Measurements from ENCODE around the gene CCDC136.

Gene CCDC136

GRCh38 chr7:128833148-128833945 is 41.6 kb downstream of the CCDC136 start:
- DNase-seq, result no peak

GRCh38 chr7:128833946-128834325 is 42.2 kb downstream of the CCDC136 start:
- no peak for DNase-seq

- DNase-seq, result no peak
Measured at GRCh38 chr7:128835231-128835751, 43.5 kb downstream of the CCDC136 start.

DNA sequence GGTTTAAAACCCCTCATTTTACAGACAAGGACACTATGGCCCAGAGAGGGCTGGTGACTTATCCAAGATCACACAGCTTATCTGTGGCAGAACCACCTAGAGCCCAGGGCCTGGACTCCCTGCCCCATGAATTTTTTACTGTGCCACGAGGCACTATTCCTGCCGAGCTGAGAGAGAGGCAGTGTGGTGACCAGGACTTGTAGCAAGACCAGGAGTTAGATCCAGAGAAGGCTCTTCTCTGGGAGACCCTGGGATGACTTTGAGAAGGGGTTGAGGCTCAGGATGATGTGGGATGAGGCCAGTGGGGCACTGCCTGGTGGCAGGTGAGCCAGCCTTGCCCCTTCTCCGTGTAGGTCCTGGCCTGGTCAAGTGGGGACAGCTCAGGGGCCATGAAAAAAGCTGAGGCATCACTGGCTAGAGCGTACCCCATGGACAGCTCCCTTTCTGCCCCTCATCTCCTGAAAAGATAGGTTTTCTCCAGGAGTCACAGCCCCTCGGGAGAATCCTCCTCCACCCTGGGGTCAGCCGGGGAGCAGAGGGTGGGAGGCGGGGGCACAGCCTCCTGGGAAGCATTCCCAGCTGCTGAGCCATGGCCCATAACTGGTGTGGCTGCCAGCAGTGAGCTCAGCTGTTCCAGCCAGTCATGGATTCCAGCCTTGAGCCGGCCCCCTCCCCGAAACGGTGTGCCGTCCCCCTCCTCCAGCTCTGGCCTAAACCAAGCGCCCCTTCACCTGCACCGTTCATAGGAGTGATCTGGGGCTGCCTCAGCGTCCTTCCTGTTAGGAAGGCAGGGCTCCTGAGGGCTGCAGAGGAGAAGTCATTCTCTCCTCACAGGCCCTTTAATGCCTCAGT is 44.2 kb downstream of the CCDC136 start:
- DNase-seq, result no peak

GRCh38 chr7:128836729-128837348 is 45.1 kb downstream of the CCDC136 start:
- DNase-seq, result no peak

GRCh38 chr7:128837521-128837921 is 45.8 kb downstream of the CCDC136 start:
- no peak for DNase-seq

- no peak for DNase-seq
Measured at GRCh38 chr7:128838109-128838779, 46.5 kb downstream of the CCDC136 start.

GRCh38 chr7:128838981-128839731 is 47.4 kb downstream of the CCDC136 start:
- DNase-seq, result no peak

DNA sequence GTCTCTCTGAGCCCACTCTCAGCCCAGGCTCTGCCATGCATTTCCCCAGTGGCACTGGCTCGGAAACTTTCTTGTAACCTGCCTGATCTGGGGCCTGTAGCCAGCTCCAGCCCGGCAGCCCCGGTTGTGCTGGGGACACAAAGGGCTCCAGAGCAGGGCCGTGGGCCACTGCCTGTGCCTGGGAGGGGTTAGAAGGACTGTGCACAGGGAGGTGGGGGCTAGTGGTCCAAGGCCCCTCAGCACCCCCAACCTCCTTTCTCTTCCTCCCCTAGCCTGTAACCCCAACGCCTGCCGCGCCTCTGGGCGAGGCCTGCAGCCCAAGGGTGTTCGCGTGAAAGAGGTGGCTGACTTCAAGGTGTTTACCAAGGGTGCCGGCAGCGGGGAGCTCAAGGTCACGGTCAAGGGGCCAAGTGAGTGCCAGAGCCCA is 48.0 kb downstream of the CCDC136 start:
- no peak for DNase-seq

DNA sequence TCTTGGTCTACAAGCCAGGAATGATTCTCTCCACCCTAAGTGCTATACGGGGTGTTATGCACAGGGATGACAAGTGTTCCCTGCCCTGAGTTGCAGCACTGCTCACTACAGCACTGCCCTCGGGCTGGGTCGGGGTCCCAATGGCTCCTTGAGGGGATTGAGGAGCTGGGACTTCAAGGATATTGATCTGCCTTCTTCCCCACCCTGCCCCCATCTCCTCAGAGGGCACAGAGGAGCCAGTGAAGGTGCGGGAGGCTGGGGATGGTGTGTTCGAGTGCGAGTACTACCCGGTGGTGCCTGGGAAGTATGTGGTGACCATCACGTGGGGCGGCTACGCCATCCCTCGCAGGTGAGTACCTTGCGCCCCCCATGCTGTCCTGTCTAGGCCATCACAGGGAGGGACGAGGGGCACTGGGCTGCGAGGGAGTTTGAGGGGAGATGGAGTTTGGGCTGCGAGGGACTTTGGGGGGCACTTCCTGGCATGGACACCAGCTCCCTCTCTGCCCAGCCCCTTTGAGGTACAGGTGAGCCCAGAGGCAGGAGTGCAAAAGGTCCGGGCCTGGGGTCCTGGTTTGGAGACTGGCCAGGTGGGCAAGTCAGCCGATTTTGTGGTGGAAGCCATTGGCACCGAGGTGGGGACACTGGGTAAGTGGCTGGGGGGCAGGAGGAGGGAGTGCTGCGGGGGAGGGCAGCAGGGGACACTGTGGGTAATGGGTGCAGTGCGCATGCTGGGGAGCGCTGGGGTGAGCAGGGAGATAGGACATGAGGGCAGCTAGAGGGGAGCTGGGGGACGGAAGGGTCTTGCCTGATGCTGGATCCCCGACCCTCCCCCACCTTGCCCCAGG is 48.8 kb downstream of the CCDC136 start:
- no peak for DNase-seq

GRCh38 chr7:128841171-128841690 is 49.5 kb downstream of the CCDC136 start:
- DNase-seq, result peak; percentile 13

DNA sequence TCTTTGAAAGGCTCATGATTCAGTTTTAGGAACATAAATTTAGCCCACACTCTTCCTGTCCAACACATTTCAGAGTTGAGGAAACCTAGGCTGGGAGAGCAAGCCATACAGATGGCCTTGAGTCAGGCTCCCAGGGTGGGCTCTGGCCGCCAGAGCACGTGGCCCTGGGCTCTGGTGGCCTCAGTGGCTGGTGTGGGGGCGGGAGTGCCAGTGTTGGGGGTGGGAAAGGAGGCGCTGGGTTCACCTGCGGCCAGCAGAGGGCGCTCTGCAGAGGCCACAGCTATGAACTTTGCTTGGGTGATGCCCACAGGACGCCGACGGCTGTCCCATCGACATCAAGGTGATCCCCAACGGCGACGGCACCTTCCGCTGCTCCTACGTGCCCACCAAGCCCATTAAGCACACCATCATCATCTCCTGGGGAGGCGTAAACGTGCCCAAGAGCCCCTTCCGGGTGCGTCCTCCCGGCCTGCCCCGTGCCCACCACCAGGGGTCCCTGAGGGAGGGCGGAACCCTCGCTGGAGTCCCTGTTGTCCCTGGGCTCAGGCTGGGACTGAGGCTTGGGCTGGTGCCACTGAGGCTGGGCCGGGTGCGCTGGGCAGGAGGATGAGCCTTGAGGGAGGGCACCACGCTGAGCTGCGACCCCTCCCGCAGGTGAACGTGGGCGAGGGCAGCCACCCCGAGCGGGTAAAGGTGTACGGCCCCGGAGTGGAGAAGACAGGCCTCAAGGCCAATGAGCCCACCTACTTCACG is 50.3 kb downstream of the CCDC136 start:
- peak; percentile 34 for DNase-seq

GRCh38 chr7:128842674-128843641 is 51.2 kb downstream of the CCDC136 start:
- DNase-seq, result no peak

DNA sequence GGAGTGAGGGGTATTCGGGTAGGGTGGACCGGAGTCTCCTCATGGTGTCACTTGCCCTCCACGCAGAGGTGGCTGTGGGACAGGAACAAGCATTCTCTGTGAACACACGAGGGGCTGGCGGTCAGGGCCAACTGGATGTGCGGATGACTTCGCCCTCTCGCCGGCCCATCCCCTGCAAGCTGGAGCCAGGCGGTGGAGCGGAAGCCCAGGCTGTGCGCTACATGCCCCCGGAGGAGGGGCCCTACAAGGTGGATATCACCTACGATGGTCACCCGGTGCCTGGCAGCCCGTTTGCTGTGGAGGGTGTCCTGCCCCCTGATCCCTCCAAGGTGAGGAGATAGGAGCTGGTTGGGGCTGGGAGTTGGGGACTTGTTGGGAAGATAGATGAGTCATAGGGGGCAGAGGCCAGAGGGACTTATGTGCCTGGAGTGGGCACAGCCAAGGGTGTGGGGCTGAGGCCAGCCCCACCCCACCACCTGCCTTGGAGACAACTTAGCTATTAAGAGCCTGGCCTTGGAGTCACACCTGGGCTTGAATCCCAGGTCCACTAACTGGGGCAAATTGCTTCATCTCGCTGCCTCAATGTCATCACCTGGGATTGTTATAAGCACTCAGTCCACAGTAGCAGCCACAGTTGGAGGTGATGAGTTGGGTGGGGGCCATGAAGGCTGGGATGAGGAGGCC is 52.3 kb downstream of the CCDC136 start:
- no peak for DNase-seq

DNA sequence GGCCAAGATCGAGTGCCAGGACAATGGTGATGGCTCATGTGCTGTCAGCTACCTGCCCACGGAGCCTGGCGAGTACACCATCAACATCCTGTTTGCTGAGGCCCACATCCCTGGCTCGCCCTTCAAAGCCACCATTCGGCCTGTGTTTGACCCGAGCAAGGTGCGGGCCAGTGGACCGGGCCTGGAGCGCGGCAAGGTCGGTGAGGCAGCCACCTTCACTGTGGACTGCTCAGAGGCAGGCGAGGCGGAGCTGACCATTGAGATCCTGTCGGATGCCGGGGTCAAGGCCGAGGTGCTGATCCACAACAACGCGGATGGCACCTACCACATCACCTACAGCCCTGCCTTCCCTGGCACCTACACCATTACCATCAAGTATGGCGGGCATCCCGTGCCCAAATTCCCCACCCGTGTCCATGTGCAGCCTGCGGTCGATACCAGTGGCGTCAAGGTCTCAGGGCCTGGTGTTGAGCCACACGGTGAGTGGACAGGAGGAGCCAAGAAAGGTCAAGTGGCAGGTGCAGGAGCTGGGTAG is 53.1 kb downstream of the CCDC136 start:
- DNase-seq, result no peak

GRCh38 chr7:128845475-128845874 is 53.7 kb downstream of the CCDC136 start:
- no peak for DNase-seq

- DNase-seq, result no peak
Measured at GRCh38 chr7:128845987-128846386, 54.2 kb downstream of the CCDC136 start.
